GM12891 (cell line): Measurements from ENCODE around the gene ZBTB5.
A peak's percentile ranks its signal among the peaks of the same experiment; 100 is the strongest.
"Not testable (repeated sequence)": the region's sequence is repeated elsewhere in the genome, so short reads cannot be mapped to it uniquely, and the experiment has no call there.

ENCODE experiments used
- DNase-seq: peaks from one replicate; pipeline ENCODE4 v3.0.0; 2011; ENCODE audit warnings: low spot score; ENCODE audit not compliant: insufficient read length
- FAIRE-seq: peaks from 2 replicates; lab custom pipeline; 2011; peaks lifted over from hg19 to GRCh38; lab: Jason Lieb, UNC
- PAX5 ChIP-seq: IDR thresholded peaks from 2 replicates; pipeline ENCODE4 v1.6.1; 2011; ENCODE audit warnings: low read length, moderate library complexity, mild to moderate bottlenecking; ENCODE audit not compliant: insufficient read depth, severe bottlenecking
- POLR2A ChIP-seq: IDR thresholded peaks from 2 replicates; pipeline ENCODE4 v1.6.1; 2011; ENCODE audit warnings: low read depth, low read length, control low read depth
- POLR2AphosphoS5 ChIP-seq: IDR thresholded peaks from 2 replicates; pipeline ENCODE4 v1.6.1; 2011; ENCODE audit warnings: low read depth, low read length, control low read depth
- POU2F2 ChIP-seq: IDR thresholded peaks from 2 replicates; pipeline ENCODE4 v1.6.1; 2011; ENCODE audit warnings: low read depth, mild to moderate bottlenecking, control low read depth, low read length, moderate library complexity
- SPI1 ChIP-seq: IDR thresholded peaks from 2 replicates; pipeline ENCODE4 v1.6.1; 2011; ENCODE audit warnings: low read depth, low read length, control low read depth
- TAF1 ChIP-seq: IDR thresholded peaks from 2 replicates; pipeline ENCODE4 v1.6.1; 2011; ENCODE audit warnings: low read depth, low read length, control low read depth

The ZBTB5 gene

DNA sequence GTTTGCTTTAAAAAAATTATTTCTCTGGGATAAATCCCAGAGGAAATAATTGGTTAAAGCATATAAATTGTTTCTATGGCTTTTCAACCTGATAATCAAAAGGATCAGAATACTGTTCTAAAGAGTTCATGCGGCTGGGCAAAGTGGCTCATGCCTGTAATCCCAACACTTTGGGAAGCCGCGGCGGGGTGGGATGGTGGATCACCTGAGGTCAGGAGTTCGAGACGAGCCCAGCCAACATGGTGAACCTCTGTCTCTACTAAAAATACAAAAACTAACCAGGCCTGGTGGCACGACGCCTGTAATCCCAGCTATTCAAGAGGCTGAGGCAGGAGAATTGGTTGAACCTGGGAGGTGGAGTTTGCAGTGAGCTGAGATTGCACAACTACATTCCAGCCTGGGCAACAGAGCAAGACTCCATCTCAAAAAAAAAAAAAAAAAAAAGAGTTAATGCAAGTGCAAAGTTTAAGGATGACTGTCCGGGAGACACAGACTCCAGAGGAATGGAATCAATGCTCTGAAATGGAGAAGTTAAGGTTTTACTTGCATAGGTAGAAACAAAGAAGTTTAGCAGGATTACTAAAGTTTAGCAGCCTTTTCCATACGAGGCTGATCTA is 59.4 kb downstream of the ZBTB5 start:
- DNase-seq (no peak), FAIRE-seq (no peak)
- no peak for TF ChIP-seq PAX5
- no peak for TF ChIP-seq SPI1
- no peak for TF ChIP-seq POLR2AphosphoS5
- no peak for TF ChIP-seq TAF1
- no peak for TF ChIP-seq POU2F2

DNA sequence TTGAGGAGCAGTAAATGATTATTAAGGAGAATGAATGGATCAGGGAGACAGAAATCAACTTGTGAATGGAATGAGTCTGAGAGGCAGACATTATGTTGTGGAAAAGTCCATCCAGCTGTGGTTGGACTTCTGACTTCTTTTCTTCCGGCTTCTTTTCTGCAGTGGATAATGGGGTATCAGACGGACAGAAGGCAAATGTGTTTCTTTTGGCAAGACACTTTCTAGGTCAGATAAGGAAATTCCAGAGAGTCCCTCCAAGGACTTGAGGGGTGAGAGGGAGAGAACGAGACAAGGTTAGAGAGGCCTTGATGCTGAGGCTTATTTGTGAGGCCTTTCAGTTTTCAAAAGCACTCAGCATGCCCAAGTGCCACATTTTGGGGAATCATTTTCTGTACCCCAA is 59.9 kb downstream of the ZBTB5 start:
- no peak for TF ChIP-seq POU2F2
- no peak for TF ChIP-seq TAF1
- no peak for TF ChIP-seq POLR2AphosphoS5
- no peak; the same call in 1 of the 2 replicates for TF ChIP-seq POLR2A
- TF ChIP-seq SPI1: no peak
- no peak for TF ChIP-seq PAX5

DNA sequence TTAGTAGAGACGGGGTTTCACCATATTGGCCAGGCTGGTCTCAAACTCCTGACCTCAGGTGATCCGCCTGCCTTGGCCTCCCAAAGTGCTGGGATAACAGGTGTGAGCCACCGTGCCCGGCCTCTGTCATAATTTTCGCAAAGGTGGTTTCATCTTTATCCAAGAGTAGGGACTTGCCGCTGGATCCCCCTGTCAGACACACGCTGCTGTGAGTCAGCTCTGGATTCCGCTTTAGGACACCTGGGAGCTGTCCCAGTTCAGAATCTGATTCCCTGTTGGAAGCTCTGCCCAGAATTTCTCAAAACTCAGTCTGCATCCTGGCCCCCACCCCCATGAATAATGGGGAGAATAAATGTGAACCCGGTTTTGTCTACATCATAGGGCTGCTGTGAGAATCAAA is 60.7 kb downstream of the ZBTB5 start:
- no peak for DNase-seq
- FAIRE-seq: no peak
- no peak for TF ChIP-seq SPI1
- TF ChIP-seq PAX5: no peak
- TF ChIP-seq POLR2A: no peak
- no peak for TF ChIP-seq TAF1
- TF ChIP-seq POLR2AphosphoS5: no peak
- TF ChIP-seq POU2F2: no peak; the same call in 1 of the 2 replicates

More for the DNA sequence above, 59.9 kb downstream of the ZBTB5 start:
- FAIRE-seq: peak; percentile 66
- DNase-seq: no peak

DNA sequence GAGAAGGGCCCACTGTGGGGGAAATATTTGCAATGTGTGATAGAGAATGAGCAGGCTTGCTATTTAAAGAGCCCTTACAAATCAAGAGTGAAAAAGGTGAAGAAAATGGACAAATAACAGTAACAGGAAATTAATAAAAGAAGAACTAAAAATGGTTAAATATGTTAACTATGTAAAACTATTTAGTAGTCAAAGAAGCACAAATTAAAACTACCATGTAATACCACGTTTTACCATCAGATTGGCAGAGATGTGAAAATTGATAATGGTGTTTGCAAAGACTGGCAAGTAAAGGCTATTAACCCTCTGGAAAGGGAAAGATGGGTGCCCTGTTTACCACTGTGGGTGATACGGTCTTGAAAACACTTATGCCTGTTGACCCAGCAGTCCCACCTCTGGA is 65.9 kb downstream of the ZBTB5 start:
- TF ChIP-seq PAX5: no peak
- no peak for TF ChIP-seq TAF1
- no peak for TF ChIP-seq POLR2A
- no peak for TF ChIP-seq SPI1
- no peak for TF ChIP-seq POU2F2
- TF ChIP-seq POLR2AphosphoS5: no peak
- FAIRE-seq (peak; percentile 23), DNase-seq (no peak)

DNA sequence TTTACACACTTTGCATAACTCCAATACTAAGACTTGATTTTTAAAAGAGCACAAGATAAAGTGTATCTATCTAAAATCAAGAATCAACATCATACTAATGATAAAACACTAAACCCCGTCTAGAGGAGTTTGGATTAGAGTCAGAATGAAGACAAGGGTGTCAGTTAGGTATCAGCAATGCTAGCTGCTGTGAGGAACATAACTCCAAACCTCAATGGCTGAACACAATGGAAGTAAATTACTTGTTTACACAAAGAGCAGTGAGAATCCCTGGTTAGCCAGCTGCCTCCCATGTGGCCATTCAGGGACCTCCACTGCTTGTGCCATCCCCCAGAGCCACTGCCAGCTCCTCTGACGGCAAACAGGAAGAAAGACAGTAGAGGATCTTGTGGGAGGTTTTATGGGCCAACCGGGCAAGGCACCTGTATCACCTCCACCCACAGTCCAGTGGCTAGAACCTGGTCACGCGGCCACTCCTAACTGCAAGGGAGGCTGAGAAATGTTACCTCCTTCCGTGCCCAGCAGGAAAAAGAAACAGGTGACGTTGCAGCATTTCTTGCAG is 66.7 kb downstream of the ZBTB5 start:
- peak; percentile 89 for FAIRE-seq
- TF ChIP-seq TAF1 (peak; percentile 33; the same call in 1 of the 2 replicates), PAX5 (no peak), POU2F2 (no peak), SPI1 (no peak), POLR2AphosphoS5 (peak; percentile 53; the same call in 1 of the 2 replicates), POLR2A (peak; percentile 26; the same call in 1 of the 2 replicates)

DNA sequence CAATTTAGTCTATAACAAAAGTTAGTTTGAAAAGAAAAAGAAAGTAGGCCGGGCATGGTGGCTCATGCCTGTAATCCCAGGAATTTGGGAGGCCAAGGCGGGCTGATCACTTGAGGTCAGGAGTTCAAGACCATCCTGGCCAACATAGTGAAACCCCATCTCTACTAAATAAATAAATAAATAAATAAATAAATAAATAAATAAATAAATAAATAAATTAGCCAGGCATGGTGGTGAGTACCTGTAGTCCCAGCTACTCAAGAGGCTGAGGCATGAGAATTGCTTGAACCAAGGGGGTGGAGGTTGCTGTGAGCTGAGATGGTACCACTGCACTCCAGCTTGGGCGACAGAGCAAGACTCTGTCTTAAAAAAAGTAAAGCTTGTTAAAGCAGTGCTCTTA is 67.3 kb downstream of the ZBTB5 start:
- DNase-seq, FAIRE-seq: not testable (repeated sequence)

More for the DNA sequence above, 66.7 kb downstream of the ZBTB5 start:
- no peak for DNase-seq

DNA sequence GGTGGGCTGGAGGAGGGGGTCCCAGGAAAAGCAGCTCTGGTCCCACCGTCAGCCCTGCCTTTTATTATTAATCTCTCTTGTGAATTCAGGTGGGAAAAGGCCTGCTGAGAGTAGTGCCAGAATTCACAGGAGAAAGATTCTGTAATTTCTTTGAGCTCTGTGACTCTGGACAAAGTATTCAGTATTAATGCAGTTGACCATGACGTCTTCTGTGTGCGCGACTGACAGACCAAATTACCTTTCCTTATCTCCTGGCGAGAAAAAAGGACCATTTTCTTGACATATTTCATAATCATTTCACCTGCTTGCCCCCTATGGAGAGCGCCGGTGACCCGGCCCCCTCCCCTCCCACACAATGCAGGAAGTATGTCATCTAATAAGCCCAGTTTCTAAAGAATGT is 69.6 kb downstream of the ZBTB5 start:
- FAIRE-seq (peak; percentile 70), DNase-seq (no peak)
- no peak for TF ChIP-seq POLR2A
- TF ChIP-seq POLR2AphosphoS5: no peak; the same call in 1 of the 2 replicates
- no peak for TF ChIP-seq POU2F2
- no peak for TF ChIP-seq PAX5
- no peak for TF ChIP-seq SPI1
- no peak for TF ChIP-seq TAF1

DNA sequence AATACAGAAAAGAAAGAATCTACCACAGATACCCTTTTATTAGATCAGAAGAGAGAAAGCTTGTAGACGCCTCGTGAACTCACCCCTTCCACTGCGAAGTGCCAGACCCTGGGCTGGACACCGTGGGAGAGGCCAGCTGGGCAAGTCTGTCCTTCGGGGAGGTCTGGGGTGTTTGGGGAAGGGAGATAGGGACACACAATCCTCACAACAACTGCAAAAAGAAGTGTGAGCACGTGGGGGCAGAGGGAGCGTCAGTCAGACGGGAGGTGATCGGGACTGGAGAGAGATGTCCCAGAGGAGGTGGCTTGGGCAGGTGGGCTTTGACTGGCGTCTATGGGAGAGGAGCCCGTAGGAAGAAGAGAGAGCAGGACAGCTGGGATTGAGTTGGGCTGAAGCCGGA is 70.0 kb downstream of the ZBTB5 start:
- FAIRE-seq (peak; percentile 77), DNase-seq (no peak)
- no peak for TF ChIP-seq POU2F2
- peak; percentile 50; the same call in 1 of the 2 replicates for TF ChIP-seq POLR2AphosphoS5
- TF ChIP-seq TAF1: no peak
- TF ChIP-seq POLR2A: 0 out of 2 replicates have a peak, but pooled peaks have one; percentile 31

DNA sequence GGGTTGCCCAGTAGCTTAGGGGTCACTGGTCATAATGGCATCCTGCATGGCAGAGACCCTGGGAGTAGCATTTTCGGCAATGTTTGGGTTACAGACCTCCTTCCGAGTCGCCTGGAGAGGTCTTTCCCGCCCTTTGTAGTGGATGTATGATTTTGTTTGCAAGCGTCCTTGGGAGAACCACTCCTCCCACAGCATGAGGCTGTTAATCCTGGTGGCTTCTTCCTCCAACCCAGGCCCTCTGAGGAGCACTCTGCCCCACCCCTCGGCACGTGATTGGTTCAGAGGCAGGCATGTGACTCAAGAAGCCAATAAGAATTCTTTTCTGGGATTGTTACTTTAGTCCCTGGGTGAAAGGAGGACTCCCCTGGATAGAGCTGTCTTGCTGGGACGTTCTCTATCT is 73.0 kb downstream of the ZBTB5 start:
- DNase-seq: no peak
- TF ChIP-seq POLR2AphosphoS5: no peak
- no peak for TF ChIP-seq TAF1
- TF ChIP-seq SPI1: no peak
- TF ChIP-seq PAX5: no peak
- no peak for TF ChIP-seq POLR2A
- no peak for TF ChIP-seq POU2F2
- FAIRE-seq: no peak

DNA sequence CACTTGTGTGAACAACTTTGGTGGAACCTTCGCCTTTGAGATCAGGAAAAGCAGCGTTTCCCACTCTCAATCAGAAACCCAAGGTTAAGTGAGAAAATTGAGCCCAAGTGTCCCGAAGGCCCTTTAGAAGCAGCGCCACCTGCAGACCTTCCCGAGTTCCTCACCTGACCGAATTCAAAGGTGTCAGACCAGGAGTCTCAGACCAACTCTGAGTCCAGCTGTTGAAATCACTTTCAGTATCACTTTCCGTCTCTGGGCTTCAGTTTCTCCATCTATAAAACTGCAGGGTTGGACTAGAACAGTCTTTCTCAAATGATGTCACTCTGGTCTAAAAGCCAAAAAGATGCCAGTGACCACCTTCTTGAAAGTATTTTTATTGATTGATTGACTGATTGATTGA is 74.5 kb downstream of the ZBTB5 start:
- FAIRE-seq (peak; percentile 76), DNase-seq (peak; percentile 60)
- 0 out of 2 replicates have a peak, but pooled peaks have one; percentile 24 for TF ChIP-seq POLR2AphosphoS5
- peak; percentile 31 for TF ChIP-seq PAX5
- TF ChIP-seq TAF1: no peak
- peak; percentile 37 for TF ChIP-seq SPI1
- no peak for TF ChIP-seq POLR2A
- TF ChIP-seq POU2F2: peak; percentile 19; the same call in 1 of the 2 replicates
